ENCODE results near the gene INSRR. TPM values are rescaled to one million over a fixed set of nuclear protein-coding genes. Genes with fewer than 3 reads are reported as not detected.

The INSRR gene
- total and polyA plus RNA-seq, 9 of the 15 experiments (the other 6 are each of a cell fraction or from before 2014, with no cell fraction given) = 0.03 to 0.18 (median 0.06) TPM; not detected in 3

DNA sequence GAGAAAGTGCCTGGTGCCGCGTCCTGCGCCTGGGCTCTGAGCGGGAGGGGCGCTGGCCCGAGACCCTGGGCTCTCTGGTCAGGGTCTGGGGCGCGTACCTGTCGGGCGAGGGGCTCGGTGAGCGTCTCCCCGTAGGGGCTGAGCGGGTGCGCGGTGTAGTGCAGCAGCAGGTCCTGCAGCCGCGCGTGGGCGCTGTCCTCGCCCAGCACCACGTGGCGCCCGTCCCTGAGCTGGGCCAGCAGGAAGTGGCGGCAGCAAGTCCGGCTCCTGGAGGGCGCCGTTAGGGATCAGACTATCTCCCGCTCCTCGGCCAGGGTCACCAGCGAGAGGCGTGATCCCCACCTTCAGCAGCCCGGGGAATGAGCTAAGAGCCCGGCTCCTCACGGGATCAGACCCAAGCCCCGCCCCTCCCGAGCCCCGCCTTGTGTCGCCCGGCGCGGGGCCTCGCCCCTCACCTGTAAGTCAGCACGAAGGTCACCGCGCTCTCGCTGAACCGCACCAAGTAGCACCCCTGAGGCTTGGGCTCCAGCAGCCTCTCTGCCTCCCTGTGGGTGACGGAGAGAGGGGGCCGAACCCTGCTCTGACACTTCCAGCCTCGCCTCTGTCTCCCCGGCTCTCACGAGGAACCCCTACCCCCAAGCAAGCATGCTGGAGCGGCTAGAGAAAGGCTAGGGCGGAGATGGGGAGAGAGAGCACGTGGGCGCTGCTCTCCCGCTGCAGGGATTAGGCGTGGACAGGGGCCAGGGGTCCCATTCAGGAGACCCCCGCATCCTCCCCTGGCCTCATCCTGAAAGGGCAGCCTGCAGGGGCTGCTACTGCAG lies 45.0 kb downstream of the INSRR start (continued):
- TF ChIP-seq PRDM10 (IDR thresholded peaks at IDR 0.05; ENCODE audit: partially characterized antibody) (peak; percentile 34), CTCFL (IDR thresholded peaks at IDR 0.05; ENCODE audit: borderline replicate concordance, insufficient read depth, low read depth, low read length, poor library complexity, severe bottlenecking) (peak; percentile 81), ZNF695 (CRISPR knock-in tag; IDR thresholded peaks at IDR 0.05) (0 out of 2 replicates have a peak, but pooled peaks have one; percentile 9), MGA (IDR thresholded peaks at IDR 0.05) (peak; percentile 99), MTF1 (CRISPR knock-in tag; IDR thresholded peaks at IDR 0.05; ENCODE audit: borderline replicate concordance) (no peak), ZNF263 (CRISPR knock-in tag; IDR thresholded peaks at IDR 0.05; ENCODE audit: borderline replicate concordance) (peak; percentile 73; the same call in 1 of the 2 replicates), CCNT2 (IDR thresholded peaks at IDR 0.05; ENCODE audit: borderline replicate concordance, extremely low read depth, insufficient read length, low read depth, low read length) (peak; percentile 71)

Measured in K562 (cell line).